NCI-H146 (cell line): ENCODE measurements around the gene HOXB5.

Experiments
- DNase-seq: peaks from one replicate; lab custom pipeline; 2025; lab: John Stamatoyannopoulos, UW

The HOXB5 gene

DNA sequence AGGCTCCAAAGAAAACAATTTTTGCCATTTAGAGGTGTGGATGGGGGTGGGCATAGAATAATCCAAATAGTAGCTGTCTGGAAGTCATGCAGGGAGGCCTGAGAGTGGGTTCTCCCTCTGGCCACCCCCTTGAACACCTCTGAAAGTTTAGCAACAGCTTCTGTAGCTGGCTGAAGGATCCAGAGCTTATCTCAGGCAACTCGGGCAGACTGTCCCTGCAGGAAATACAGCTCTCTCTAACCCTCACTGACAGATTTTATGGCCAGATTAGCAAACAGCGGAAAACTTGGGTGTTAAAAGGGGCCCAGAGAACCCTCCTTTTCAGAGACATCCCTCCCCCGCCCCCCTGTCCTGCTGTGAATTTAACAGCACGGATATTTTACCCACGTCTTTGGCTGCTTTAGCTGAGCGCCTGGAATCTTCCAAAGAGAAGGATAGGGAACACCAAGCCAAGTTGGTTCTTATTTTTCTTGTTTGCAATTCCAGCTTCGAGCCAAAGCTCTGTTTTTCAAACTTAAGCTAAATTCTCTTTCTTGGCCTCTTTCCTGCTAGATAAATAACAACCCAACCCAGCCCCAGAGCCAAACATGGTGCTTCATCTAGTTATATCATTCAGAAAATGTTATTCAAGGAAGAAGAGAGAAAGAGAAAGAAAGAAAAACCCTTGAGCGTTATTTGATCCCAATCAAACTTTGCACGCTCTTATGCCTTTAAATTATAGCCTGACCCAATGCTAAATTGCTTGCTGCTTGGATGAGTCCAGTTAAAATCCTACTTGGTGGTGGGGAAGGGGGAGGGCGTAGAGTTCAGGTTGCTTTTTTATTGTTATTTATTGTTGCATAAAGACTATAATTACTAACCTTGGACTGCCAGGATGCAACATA is 46.4 kb downstream of the HOXB5 start:
- DNase-seq = no peak

DNA sequence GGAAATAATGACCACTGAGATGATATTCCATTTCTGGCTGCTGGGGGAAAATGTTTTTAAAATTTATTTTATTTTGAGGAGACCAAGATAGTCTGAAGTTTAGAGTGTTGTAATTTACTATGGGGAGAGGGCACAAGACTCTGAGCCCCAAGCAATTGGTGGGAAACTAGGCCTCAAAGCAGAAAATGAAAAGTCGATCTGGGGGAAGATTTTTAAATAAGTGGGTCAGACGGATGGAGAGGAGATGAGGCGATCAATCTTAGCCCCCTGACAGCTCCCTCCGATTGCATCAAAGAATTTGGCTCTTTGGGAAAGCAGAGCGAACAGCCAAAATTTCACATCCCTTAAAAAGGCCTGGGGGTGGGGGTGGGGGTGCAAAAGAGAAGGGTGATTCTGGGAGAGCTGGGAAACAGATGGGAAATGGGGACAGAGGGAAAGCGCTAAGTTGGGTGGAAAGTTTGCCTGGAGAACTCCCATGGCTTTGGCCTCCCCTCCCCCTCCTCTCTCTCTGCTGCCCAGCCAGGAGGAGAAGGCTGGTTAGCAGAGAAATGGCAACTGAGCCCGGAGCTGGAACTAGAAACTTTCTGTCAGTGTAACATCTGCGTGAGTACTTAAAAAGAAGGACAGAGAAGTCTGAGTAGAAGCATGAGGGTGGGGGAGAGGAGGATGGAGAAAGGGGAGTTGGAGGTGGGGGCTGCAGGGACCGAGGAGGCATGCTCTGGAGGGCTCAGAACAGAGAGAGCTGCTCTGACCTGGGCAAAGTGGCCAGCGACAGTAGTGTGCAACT is 47.2 kb downstream of the HOXB5 start:
- DNase-seq = no peak

DNA sequence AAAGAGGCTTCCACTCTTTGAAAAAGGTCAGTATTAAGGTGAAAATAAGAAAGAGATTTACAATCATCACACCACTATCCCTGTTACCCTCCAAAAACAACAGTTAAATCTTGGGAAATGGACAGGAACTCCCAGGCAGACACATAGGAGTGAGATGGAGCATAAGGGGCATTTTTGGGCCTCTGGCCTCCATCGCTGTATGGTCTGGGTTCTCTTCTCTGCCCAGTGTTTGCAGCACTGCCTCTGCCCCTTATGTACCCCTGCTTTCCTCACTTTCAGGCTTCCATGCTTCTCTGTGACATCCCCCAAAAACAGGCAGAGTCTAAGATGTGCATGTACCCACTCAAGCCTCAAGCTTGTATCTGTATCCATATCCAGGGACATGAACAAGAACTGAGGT is 48.0 kb downstream of the HOXB5 start:
- DNase-seq = no peak

DNA sequence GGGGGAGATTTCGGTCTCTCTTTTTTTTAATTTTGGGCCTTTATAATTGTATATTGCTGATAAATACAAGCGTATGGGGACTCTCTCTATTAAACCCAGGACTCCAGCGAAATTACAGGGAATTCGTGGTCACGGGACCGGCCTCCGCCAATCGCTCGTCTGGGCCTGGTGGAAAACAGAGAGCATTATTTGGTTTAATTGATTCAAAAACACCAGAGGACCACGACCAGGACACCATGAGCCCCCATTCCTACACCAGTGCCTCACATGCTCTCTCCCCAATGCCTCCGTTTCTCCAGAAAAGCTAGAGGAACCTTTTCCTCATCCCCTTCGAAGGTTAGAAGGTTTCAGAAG is 48.6 kb downstream of the HOXB5 start, which contains the start of gene HOXB2:
Gene HOXB2, minus strand, starts transcription at position 88 of the 354 bp plus-strand sequence. CDS start 198 bp downstream, outside the sequence.
- DNase-seq = peak; percentile 42

DNA sequence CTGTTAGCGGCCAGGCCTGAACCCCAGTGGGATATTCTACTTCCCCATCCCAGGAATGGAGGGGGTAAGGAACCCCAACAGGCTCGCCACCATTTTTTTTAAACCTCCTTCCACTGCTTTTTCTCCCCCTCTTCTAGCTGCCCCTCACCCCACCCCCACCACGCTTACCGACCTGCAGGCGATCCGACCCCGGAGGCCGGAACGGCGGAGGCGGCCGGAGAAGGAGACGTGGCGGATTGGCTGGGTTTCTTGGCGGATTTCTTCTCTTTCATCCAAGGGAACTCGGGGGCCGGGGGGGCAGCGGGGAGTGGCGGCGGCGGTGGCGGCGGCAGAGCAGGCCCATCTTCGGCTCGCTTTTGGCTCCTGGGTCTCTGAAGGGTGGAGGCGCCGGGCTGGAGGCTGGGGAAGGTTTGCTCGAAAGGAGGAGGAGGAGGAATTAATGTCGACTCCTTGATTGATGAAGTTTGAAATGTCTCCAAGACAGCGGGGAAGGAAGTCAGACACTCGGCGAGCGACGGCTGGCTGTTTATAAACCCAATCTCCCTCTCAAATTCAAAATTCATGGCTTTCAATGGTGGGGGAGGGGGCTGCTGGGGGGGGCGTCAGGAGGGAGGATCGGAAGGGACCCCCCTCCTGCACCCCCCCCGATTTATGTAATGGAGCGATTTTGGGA is 49.1 kb downstream of the HOXB5 start:
- peak; percentile 34 for DNase-seq

DNA sequence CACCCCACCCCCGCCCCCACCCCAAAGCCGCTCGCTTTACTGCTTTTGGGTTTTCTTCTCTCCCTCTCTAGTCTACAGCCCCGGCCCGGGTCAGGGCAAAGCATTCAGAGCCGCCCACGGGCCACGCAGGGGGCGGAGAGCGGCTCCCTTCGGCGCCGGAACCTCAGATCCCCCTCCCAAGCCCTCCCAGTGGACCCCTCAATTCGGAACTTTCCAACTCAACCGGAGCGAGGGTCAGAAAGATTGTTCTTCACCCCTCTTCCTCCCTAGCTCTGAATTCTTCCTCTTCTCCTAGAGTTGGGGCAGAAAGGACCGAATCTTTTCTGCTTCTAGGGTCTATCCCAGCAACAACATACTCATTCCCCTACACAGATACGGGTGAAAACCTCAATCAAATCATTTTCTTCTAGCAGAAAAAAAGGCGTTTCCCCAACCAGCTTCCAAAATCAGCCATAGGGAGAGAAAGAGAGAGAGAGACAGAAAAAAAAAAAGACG is 49.7 kb downstream of the HOXB5 start:
- no peak for DNase-seq

DNA sequence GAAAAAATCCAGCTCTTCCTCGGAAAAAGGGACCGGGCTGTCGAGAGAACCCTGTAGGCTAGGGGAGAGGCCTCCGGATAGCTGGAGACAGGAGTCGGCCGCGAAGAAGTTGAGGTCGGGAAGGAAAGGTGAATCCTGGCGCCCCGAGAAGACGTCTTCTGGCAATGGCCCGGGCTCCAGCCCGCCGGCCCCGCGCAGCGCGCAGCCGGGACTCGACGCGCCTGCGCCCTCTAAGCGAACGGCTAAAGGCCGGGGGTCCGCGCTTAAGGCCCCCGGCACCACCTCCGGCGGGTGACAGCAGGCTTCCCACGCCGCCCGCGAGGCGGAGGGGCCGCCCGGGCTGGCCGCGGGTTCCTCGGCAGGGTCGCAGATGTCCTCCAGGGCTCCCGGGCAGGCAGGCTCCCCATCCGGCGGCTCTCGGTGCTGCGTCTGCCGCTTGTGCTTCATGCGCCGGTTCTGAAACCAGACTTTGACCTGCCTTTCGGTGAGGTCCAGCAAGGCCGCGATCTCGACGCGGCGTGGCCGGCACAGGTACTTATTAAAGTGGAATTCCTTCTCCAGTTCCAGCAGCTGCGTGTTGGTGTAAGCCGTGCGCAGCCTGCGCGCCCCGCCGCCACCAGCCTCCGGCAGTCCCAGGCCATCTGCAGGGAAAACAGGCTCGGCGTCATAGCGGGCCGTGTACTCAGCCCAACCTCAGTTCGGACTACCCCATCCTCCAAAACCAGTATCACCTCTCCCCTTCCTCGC is 50.3 kb downstream of the HOXB5 start:
- DNase-seq = peak; percentile 60

DNA sequence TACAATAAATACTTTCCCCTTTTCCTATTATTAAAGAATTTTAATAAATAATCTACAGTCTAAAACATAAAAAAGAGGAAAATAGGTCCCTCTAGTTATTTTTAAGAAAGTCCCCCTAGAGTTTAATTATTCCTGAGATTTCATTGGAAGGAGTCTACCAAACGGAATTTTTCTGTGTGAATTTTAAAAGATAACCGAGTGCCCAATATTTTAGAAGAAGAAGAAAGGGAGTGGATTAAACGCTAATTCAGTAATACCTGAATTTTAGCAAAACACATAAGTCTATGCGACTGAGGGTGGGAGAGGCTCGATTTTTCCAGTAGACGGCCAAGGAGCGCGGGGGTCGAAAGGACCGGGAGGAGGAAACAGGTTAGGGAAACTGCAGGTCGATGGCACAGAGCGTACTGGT is 50.9 kb downstream of the HOXB5 start:
- no peak for DNase-seq

DNA sequence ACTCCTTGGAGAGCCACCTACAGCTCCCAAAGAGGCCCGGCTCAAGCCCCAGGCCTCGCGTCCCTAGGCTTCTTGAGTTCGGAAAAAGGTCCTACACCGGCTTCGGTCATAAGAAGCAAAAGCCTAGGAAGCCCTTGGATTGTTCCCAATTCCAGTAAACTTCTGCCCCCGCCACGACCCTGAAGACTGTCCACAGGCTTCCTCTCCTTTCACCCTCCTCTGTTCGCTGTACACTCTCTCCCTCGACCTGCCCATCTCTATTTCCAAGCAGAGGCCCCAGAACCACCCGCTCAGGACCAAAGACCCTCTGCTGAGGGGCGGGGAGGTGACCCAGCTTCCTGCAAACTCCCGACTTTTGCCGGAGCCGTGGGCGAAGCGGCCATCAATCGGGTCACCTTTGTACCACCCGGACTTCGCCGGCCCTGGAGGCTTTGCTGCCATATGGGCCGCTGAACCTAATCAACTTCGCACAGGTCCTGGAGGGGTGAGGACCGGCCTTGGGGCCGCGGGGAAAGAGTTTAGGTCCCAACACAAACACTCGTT is 51.4 kb downstream of the HOXB5 start:
- peak; percentile 23 for DNase-seq

DNA sequence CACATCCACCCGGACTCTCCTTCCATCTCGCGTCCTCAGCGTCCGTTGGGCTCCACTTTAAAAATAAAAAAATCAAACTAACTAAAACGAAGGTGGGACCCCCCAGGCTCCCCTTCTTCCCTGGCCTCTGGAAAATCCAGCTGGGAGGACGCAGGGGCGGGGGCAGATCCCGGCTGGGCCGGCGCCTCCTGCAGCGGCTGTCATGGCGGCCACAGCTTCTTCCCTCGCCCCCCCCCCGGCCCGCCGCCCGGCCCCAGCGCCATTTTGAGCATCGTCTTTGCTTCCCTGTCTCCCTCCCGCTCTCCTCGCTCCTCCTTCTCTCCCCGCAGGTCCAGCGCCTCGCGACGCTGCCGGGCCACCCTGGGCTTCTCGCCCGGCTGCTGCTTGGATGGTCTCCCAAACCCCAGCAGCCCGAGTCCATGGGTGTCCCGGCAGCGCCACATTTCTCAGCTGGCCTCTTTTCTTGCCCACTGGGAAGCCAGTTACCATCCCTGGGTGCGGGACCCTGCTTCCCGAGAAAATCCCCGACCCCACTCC is 51.9 kb downstream of the HOXB5 start:
- DNase-seq = peak; percentile 42
